Adrenal gland (tissue), 12 donors: ENCODE data around the gene CCDC120. TPM values are rescaled to one million over a fixed set of nuclear protein-coding genes. Genes with fewer than 3 reads are reported as not detected.
A peak's percentile ranks its signal among the peaks of the same experiment; 100 is the strongest.

Source experiments
- DNase-seq, 7 donors: peaks; one replicate each; pipeline ENCODE4 v3.0.0-alpha.2; 2019 to 2020
- H3K27ac ChIP-seq, 5 donors: fragments of 200-600 bp; sonication (generic) in 4 of 5; 1 replicate in 3 of 5; 2 replicates in 2 of 5; pipeline versions ENCODE4 v1.5.1 to v1.8.0; 2016 to 2020; ENCODE audit warnings: mild to moderate bottlenecking in 1 of 5
- H3K27me3 ChIP-seq: fragments of 200-600 bp; 2 replicates; pipeline ENCODE4 v1.8.0; 2021
- H3K36me3 ChIP-seq, 2 donors: fragments of 200-600 bp; replicated peaks in 1 of 2; 1 replicate in 1 of 2; 2 replicates in 1 of 2; pipeline versions ENCODE4 v1.5.1 to v1.8.0; 2018 to 2022
- H3K4me1 ChIP-seq, 2 donors: fragments of 200-600 bp; replicated peaks in 1 of 2; 1 replicate in 1 of 2; 2 replicates in 1 of 2; pipeline versions ENCODE4 v1.5.1 to v1.8.0; 2018 to 2021
- H3K4me3 ChIP-seq, 4 donors: fragments of 200-600 bp; sonication (generic) in 3 of 4; one replicate each; pipeline ENCODE4 v1.5.1; 2016 to 2018
- H3K9me3 ChIP-seq, 3 donors: fragments of 200-600 bp; sonication (generic) in 1 of 3; replicated peaks in 1 of 3; 1 replicate in 2 of 3; 2 replicates in 1 of 3; pipeline versions ENCODE4 v1.5.1 to v1.8.0; 2016 to 2021
- CTCF ChIP-seq, 6 experiments: fragments of 450-650 bp in 4 of 6; fragments of 200-600 bp in 2 of 6; sonication (generic) in 1 of 6; IDR thresholded peaks; 1 replicate in 5 of 6; 2 replicates in 1 of 6; pipeline versions ENCODE4 v1.5.1 to v1.8.0; 2016 to 2021; ENCODE audit warnings: antibody characterized with exemption in 6 of 6, mild to moderate bottlenecking in 2 of 6, moderate library complexity in 1 of 6
- POLR2A ChIP-seq, 2 donors: fragments of 450-650 bp; IDR thresholded peaks; one replicate each; pipeline ENCODE4 v1.6.1; 2017; ENCODE audit warnings: antibody characterized with exemption in 2 of 2, mild to moderate bottlenecking in 2 of 2, moderate library complexity in 1 of 2
- WGBS, 4 donors: extraction: QIAGEN DNeasy Blood & Tissue Kit in 2 of 4; methylation state at CpG; one replicate each; pipeline versions ENCODE4 v1.1.5 to v1.1.7; 2013 to 2017; 5-methylcytosine and 5-hydroxymethylcytosine counted together
- intact Hi-C, 2 donors: fragments of 100-400 bp; cut with DNase I; formaldehyde crosslinking; loops; one replicate each; pipeline versions ENCODE4 v1.14.1 to v1.15.0; 2022 to 2023
- polyA plus RNA-seq, 3 donors: library from polyadenylated mRNA; stranded (reverse); fragments of 200-250 nt in 2 of 3; fragments of 350-450 nt in 1 of 3; fragmentation: Illumina TruSeq in 1 of 3; extraction: RNeasy Lipid Tissue Mini Kit (QIAGEN cat#74804) in 1 of 3; gene quantifications; one replicate each; pipeline ENCODE4 v1.2.3, GENCODE V29; 2013 to 2014
- total RNA-seq, 9 donors: library from RNA; depleted of rRNA in 4 of 9; stranded (reverse); fragments of >200 nt in 4 of 9; fragments of 120-200 nt in 1 of 9; fragmentation: NEBNext Ultra II Directional in 1 of 9; extraction: Animal tissue kit (Norgen Biotek cat#: 25700) in 1 of 9; gene quantifications; one replicate each; pipeline versions ENCODE4 v1.1.0 to v1.2.4, GENCODE V29; 2013 to 2023
- donor health status: healthy with polysubstance abuse.
- donor health status: Bipolar disorder and iron deficiency.
- donor health status: DM: yes; HTN: yes; CAD: no.
- donor health status: DM: no; HTN: no; CAD: no.
- donor health status: DM: no; HTN: no; CAD: no.
- donor health status: DM: yes; HTN: yes; CAD: no.

CCDC120 gene
- total and polyA plus RNA-seq, 12 donors, result 1.1 to 30.6 (median 2.8) TPM

GRCh38 chrX:49043220-49043986 lies 15.4 kb upstream of the CCDC120 start, which contains the start of gene TFE3:
TFE3 (minus strand) TSS chrX:49043357; CDS start chrX:49043226, 131 bp downstream.
- peak; percentile 95 to 100 (median 99) for DNase-seq
- H3K4me3 ChIP-seq, result peak within 1 kb of the TSS; percentile 54 to 82 (median 58)
- intact Hi-C loops, result loop anchor here in 1 of 2 donors (10.0 kb wide), 1 partner anchor 69 kb away; the partner anchor contains the start of gene KCND1
- no peaks in the 10 kb centered on the region for H3K27me3 ChIP-seq
- peak; percentile 23 to 62 (median 58) for TF ChIP-seq CTCF (IDR thresholded peaks at IDR 0.05)
- TF ChIP-seq POLR2A (IDR thresholded peaks at IDR 0.05), result peak; percentile 62 to 83
- no peaks in the 10 kb centered on the region for H3K9me3 ChIP-seq
- H3K27ac ChIP-seq, result peak within 1 kb of the TSS; percentile 59 to 99 (median 96)
- H3K36me3 ChIP-seq, result peaks cover 0 to 11% of the 10 kb centered on the region in 2 donors
- WGBS, 4 donors, result 0 to 42% (median 16%) methylated on average over 15 to 67 of the region's 67 CpGs
- H3K4me1 ChIP-seq, result peaks cover 9% of the 10 kb centered on the region in 2 donors

- DNase-seq, result no peak
- Histone ChIP-seq H3K27ac (peak overlapping the region in 2 of 5 donors; percentile 71 to 77), H3K4me3 (no peak overlapping the region), H3K27me3 (no peaks in the 10 kb centered on the region), H3K9me3 (no peaks in the 10 kb centered on the region), H3K36me3 (peaks cover 0 to 6% of the 10 kb centered on the region in 2 donors), H3K4me1 (peaks cover 8% of the 10 kb centered on the region in 2 donors)
- 19 to 65% (median 39%) methylated on average over 5 to 13 of the region's 13 CpGs for WGBS, 4 donors
- TF ChIP-seq POLR2A (IDR thresholded peaks at IDR 0.05), result peak in 1 of 2 donors; percentile 27
- peak in 1 of 6 experiments; percentile 4 for TF ChIP-seq CTCF (IDR thresholded peaks at IDR 0.05)
- intact Hi-C loops, result loop anchor here in 1 of 2 donors (10.0 kb wide), 1 partner anchor 69 kb away; the partner anchor contains the start of gene KCND1
Measured at GRCh38 chrX:49043987-49044281, 14.9 kb upstream of the CCDC120 start.

GRCh38 chrX:49053223-49054072 lies 5.4 kb upstream of the CCDC120 start:
- WGBS, 4 donors, result 0 to 26% (median 12%) methylated on average over 2 to 70 of the region's 79 CpGs
- intact Hi-C loops, result no loop called here
- peak overlapping the region in 4 of 5 donors; percentile 60 to 91 (median 72) for H3K27ac ChIP-seq
- H3K4me3 ChIP-seq, result peak overlapping the region in 2 of 4 donors; percentile 40 to 79
- H3K27me3 ChIP-seq, result no peaks in the 10 kb centered on the region
- no peak for TF ChIP-seq CTCF (IDR thresholded peaks at IDR 0.05)
- peak; percentile 27 to 28 for TF ChIP-seq POLR2A (IDR thresholded peaks at IDR 0.05)
- H3K4me1 ChIP-seq, result no peaks in the 10 kb centered on the region
- DNase-seq, result peak in 6 of 7 donors; percentile 49 to 59 (median 52)
- no peaks in the 10 kb centered on the region for H3K9me3 ChIP-seq
- no peaks in the 10 kb centered on the region for H3K36me3 ChIP-seq
